DMS153 treated with DMSO at 0.1 percent for 48 hours (cell line): Measurements from ENCODE around the gene KRT79.
"Not testable (repeated sequence)": the region's sequence is repeated elsewhere in the genome, so short reads cannot be mapped to it uniquely, and the experiment has no call there.

Experiments used
- DNase-seq: peaks from one replicate; lab custom pipeline; 2025; ENCODE audit not compliant: unreplicated experiment; lab: John Stamatoyannopoulos, UW

KRT79 gene

GRCh38 chr12:52861511-52861910 lies 27.4 kb upstream of the KRT79 start:
- no peak for DNase-seq

GRCh38 chr12:52860102-52860823 lies 26.2 kb upstream of the KRT79 start:
- DNase-seq: no peak

GRCh38 chr12:52857500-52857899 lies 23.4 kb upstream of the KRT79 start:
- DNase-seq: no peak

GRCh38 chr12:52856787-52857186 lies 22.7 kb upstream of the KRT79 start:
- DNase-seq: no peak

- DNase-seq: not testable (repeated sequence)
Observed at GRCh38 chr12:52856077-52856476, 22.0 kb upstream of the KRT79 start.

- no peak for DNase-seq
Observed at GRCh38 chr12:52851787-52852186, 17.7 kb upstream of the KRT79 start.

- DNase-seq: no peak
Observed at GRCh38 chr12:52850681-52851080, 16.6 kb upstream of the KRT79 start.

- DNase-seq: no peak
Observed at GRCh38 chr12:52849511-52849910, 15.4 kb upstream of the KRT79 start.

- no peak for DNase-seq
Observed at GRCh38 chr12:52848661-52849255, 14.6 kb upstream of the KRT79 start, which contains the start of gene KRT78. Gene KRT78 (minus strand): TSS chr12:52848994. CDS start chr12:52848930, 64 bp downstream.

GRCh38 chr12:52847335-52848102 lies 13.4 kb upstream of the KRT79 start:
- no peak for DNase-seq

- DNase-seq: no peak
Observed at GRCh38 chr12:52846356-52846970, 12.4 kb upstream of the KRT79 start.

GRCh38 chr12:52845946-52846345 lies 11.8 kb upstream of the KRT79 start:
- DNase-seq: no peak

GRCh38 chr12:52844386-52844785 lies 10.3 kb upstream of the KRT79 start:
- no peak for DNase-seq

GRCh38 chr12:52839436-52840105 lies 5.5 kb upstream of the KRT79 start:
- no peak for DNase-seq

GRCh38 chr12:52838609-52839435 lies 4.7 kb upstream of the KRT79 start:
- DNase-seq: no peak

GRCh38 chr12:52837781-52838608 lies 3.9 kb upstream of the KRT79 start:
- no peak for DNase-seq

GRCh38 chr12:52837413-52837741 lies 3.3 kb upstream of the KRT79 start:
- no peak for DNase-seq

- no peak for DNase-seq
Observed at GRCh38 chr12:52836491-52837412, 2.6 kb upstream of the KRT79 start.
